SK-N-SH (cell line): ENCODE measurements around the gene CAMTA2. TPM values are rescaled to one million over a fixed set of nuclear protein-coding genes. Genes with fewer than 3 reads are reported as not detected.

ENCODE experiments used
- CTCF ChIA-PET: fragments of 300-600, 350-600 bp; formaldehyde crosslinking; extraction: SDS; loops from one replicate; lab custom pipeline; 2021; lab: Yijun Ruan, JAX
- POLR2A ChIA-PET: fragments of 350-600 bp; sonication (Branson Sonifier 250); formaldehyde crosslinking; extraction: SDS; loops from one replicate; lab custom pipeline; 2020; ENCODE audit warnings: antibody characterized with exemption, inconsistent platforms; lab: Yijun Ruan, JAX
- DNase-seq: peaks from one replicate; pipeline ENCODE4 v3.0.0; 2012
- H2AFZ ChIP-seq: fragments of 200-600 bp; sonication (generic); 2 replicates; pipeline ENCODE4 v1.8.1; 2016; ENCODE audit warnings: antibody characterized with exemption, mild to moderate bottlenecking, low read depth
- H3F3A ChIP-seq: fragments of 200-600 bp; sonication (generic); replicated peaks from 2 replicates; pipeline ENCODE3; 2016; ENCODE audit warnings: antibody characterized with exemption, mild to moderate bottlenecking; ENCODE audit not compliant: insufficient read depth
- H3K27ac ChIP-seq, 2 experiments: fragments of 200-500 bp in 1 of 2; fragments of 200-600 bp in 1 of 2; sonication (Bioruptor generic) in 1 of 2; sonication (generic), shearing (Covaris generic) in 1 of 2; 2 replicates each; pipeline versions ENCODE4 v1.5.1 to v1.6.1; 2014 to 2016; ENCODE audit warnings: low read depth in 2 of 2, inconsistent platforms in 1 of 2, low read length in 1 of 2, mild to moderate bottlenecking in 1 of 2, mixed read lengths in 1 of 2
- H3K27me3 ChIP-seq: fragments of 200-600 bp; sonication (generic), shearing (Covaris generic); 2 replicates; pipeline ENCODE4 v1.6.1; 2016; ENCODE audit warnings: mixed run types; ENCODE audit not compliant: insufficient read depth
- H3K36me3 ChIP-seq, 2 experiments: fragments of 200-500 bp in 1 of 2; fragments of 200-600 bp in 1 of 2; sonication (Bioruptor generic) in 1 of 2; sonication (generic) in 1 of 2; replicated peaks in 1 of 2; 2 replicates each; pipeline versions ENCODE3 to v1.5.1; 2014 to 2016; ENCODE audit warnings: low read length in 1 of 2, mild to moderate bottlenecking in 1 of 2; ENCODE audit not compliant: insufficient read depth in 2 of 2, control insufficient read depth in 1 of 2
- H3K4me1 ChIP-seq, 2 experiments: fragments of 200-500 bp in 1 of 2; fragments of 200-600 bp in 1 of 2; sonication (Bioruptor generic) in 1 of 2; sonication (generic), shearing (Covaris generic) in 1 of 2; 2 replicates each; pipeline versions ENCODE4 v1.5.1 to v1.6.1; 2014 to 2016; ENCODE audit warnings: low read depth in 1 of 2, low read length in 1 of 2, mixed run types in 1 of 2; ENCODE audit not compliant: insufficient read depth in 2 of 2, control insufficient read depth in 1 of 2
- H3K4me2 ChIP-seq: fragments of 200-600 bp; sonication (generic), shearing (Covaris generic); 2 replicates; pipeline ENCODE4 v1.6.1; 2017; ENCODE audit warnings: mixed run types
- H3K4me3 ChIP-seq, 2 experiments: fragments of 200-500 bp in 1 of 2; fragments of 200-600 bp in 1 of 2; sonication (Bioruptor generic) in 1 of 2; sonication (generic), shearing (Covaris generic) in 1 of 2; 2 replicates each; pipeline versions ENCODE4 v1.5.1 to v1.8.1; 2014 to 2016; ENCODE audit warnings: low read depth in 2 of 2, inconsistent platforms in 1 of 2, low read length in 1 of 2, mild to moderate bottlenecking in 1 of 2, mixed read lengths in 1 of 2, moderate library complexity in 1 of 2
- H3K79me2 ChIP-seq: fragments of 200-600 bp; sonication (generic); 2 replicates; pipeline ENCODE4 v1.8.1; 2017; ENCODE audit warnings: mild to moderate bottlenecking; ENCODE audit not compliant: insufficient read depth
- H3K9ac ChIP-seq: fragments of 200-600 bp; sonication (generic); 2 replicates; pipeline ENCODE4 v1.6.1; 2017; ENCODE audit warnings: mixed run types
- H3K9me2 ChIP-seq: fragments of 200-600 bp; sonication (generic); 2 replicates; pipeline ENCODE4 v1.6.1; 2017; ENCODE audit warnings: mixed run types
- H3K9me3 ChIP-seq: fragments of 200-600 bp; sonication (generic); 2 replicates; pipeline ENCODE4 v1.6.1; 2017; ENCODE audit warnings: mixed run types, mild to moderate bottlenecking, moderate library complexity
- H4K20me1 ChIP-seq: fragments of 200-600 bp; sonication (generic); 2 replicates; pipeline ENCODE4 v1.6.1; 2017; ENCODE audit warnings: mild to moderate bottlenecking, mixed run types; ENCODE audit not compliant: insufficient read depth
- CTCF ChIP-seq: fragments of 200-600 bp; sonication (generic); IDR thresholded peaks from 2 replicates; pipeline ENCODE4 v1.6.1; 2017; ENCODE audit warnings: antibody characterized with exemption, mild to moderate bottlenecking, moderate library complexity
- EZH2phosphoT487 ChIP-seq: fragments of 200-600 bp; sonication (generic); IDR thresholded peaks from 2 replicates; pipeline ENCODE4 v1.6.1; 2017; ENCODE audit warnings: low read depth, mixed run types, mild to moderate bottlenecking, antibody characterized with exemption, moderate library complexity, borderline replicate concordance
- FOSL2 ChIP-seq: IDR thresholded peaks from 2 replicates; pipeline ENCODE4 v1.4.0; 2012; ENCODE audit warnings: low read depth, mild to moderate bottlenecking, moderate library complexity, borderline replicate concordance
- FOXM1 ChIP-seq: IDR thresholded peaks from 2 replicates; pipeline ENCODE4 v1.4.0; 2012; ENCODE audit warnings: low read depth, mild to moderate bottlenecking
- IRF3 ChIP-seq: fragments of 150-350 bp; IDR thresholded peaks from 2 replicates; pipeline ENCODE4 v1.6.1; 2016; ENCODE audit warnings: mild to moderate bottlenecking, low read depth, low read length
- JUND ChIP-seq: IDR thresholded peaks from 2 replicates; pipeline ENCODE4 v1.4.0; 2012
- MAX ChIP-seq: IDR thresholded peaks from 2 replicates; pipeline ENCODE4 v1.4.0; 2012; ENCODE audit warnings: low read depth
- MXI1 ChIP-seq: IDR thresholded peaks from 2 replicates; pipeline ENCODE4 v1.6.1; 2012; ENCODE audit warnings: mild to moderate bottlenecking, low read depth, low read length, improper control_type of control experiment
- NRF1 ChIP-seq: IDR thresholded peaks from 2 replicates; pipeline ENCODE4 v1.6.1; 2012; ENCODE audit warnings: low read depth, mild to moderate bottlenecking, low read length
- POLR2AphosphoS5 ChIP-seq: IDR thresholded peaks from 2 replicates; pipeline ENCODE4 v1.6.1; 2012; ENCODE audit warnings: low read depth, low read length
- REST ChIP-seq: IDR thresholded peaks from 2 replicates; pipeline ENCODE4 v1.6.1; 2012; ENCODE audit warnings: mild to moderate bottlenecking, low read depth, low read length, moderate library complexity
- SIN3A ChIP-seq: IDR thresholded peaks from 2 replicates; pipeline ENCODE4 v1.6.1; 2012; ENCODE audit warnings: low read depth, mild to moderate bottlenecking, low read length, moderate library complexity, borderline replicate concordance
- TAF1 ChIP-seq: IDR thresholded peaks from 2 replicates; pipeline ENCODE4 v1.6.1; 2012; ENCODE audit warnings: low read depth, mild to moderate bottlenecking, low read length, moderate library complexity, borderline replicate concordance
- YY1 ChIP-seq: IDR thresholded peaks from 2 replicates; pipeline ENCODE4 v1.4.0; 2012; ENCODE audit warnings: low read depth, mild to moderate bottlenecking
- WGBS: methylation state at CpG from one replicate; pipeline ENCODE4 v1.1.6; 2017; ENCODE audit warnings: low lambda C conversion rate; 5-methylcytosine and 5-hydroxymethylcytosine counted together
- polyA plus RNA-seq, 3 experiments: library from polyadenylated mRNA; depleted of rRNA; stranded (reverse); fragments of >200 nt; gene quantifications; 2 replicates each; pipeline ENCODE4 v1.2.3, GENCODE V29; 2012

Gene CAMTA2
- polyA plus RNA-seq, 1 of the 3 experiments (the other 2 are of a cell fraction) = 27.0 TPM

- no peaks in the 10 kb centered on the region for H3K9me2 ChIP-seq
- peak within 1 kb of the TSS; percentile 84 for H3K9ac ChIP-seq
- H3K4me3 ChIP-seq = peak within 1 kb of the TSS; percentile 93 to 99
- peaks cover 10 to 24% of the 10 kb centered on the region in 2 experiments; a peak in 3 of 4 replicates for H3K4me1 ChIP-seq
- peak within 1 kb of the TSS; percentile 66 to 85; a peak in 3 of 4 replicates for H3K27ac ChIP-seq
- H3K4me2 ChIP-seq = peak within 1 kb of the TSS; percentile 99
- peak; percentile 99 for DNase-seq
- H4K20me1 ChIP-seq = peaks cover 20% of the 10 kb centered on the region
- no peak for TF ChIP-seq IRF3
- peak; percentile 70 for TF ChIP-seq TAF1
- peak; percentile 73; the same call in 1 of the 2 replicates for TF ChIP-seq POLR2AphosphoS5
- peak; percentile 79; the same call in 1 of the 2 replicates for TF ChIP-seq SIN3A
- TF ChIP-seq FOXM1 = no peak
- peak; percentile 67 for TF ChIP-seq MAX
- POLR2A ChIA-PET = interaction anchor here (0.6 to 2.2 kb wide), 6 partner anchors 8 to 293 kb away, joined by 3 to 13 read pairs (median 5); partner anchors contain the start of genes PELP1, PFN1 and SPAG7
- H2AFZ ChIP-seq = peak within 1 kb of the TSS; percentile 78; the same call in 1 of the 2 replicates
- peaks cover 4% of the 10 kb centered on the region for H3F3A ChIP-seq
- H3K9me3 ChIP-seq = no peaks in the 10 kb centered on the region
- no CpG with 5 or more reads among the region's 93 CpGs for WGBS
- H3K79me2 ChIP-seq = peaks cover 45% of the 10 kb centered on the region
- no peaks in the 10 kb centered on the region for H3K27me3 ChIP-seq
- peaks cover 10 to 17% of the 10 kb centered on the region in 2 experiments for H3K36me3 ChIP-seq
- CTCF ChIA-PET = interaction anchor here (0.7 to 8.1 kb wide), 7 partner anchors 9 to 65 kb away, joined by 3 to 54 read pairs (median 3); partner anchors contain the start of genes CAMTA2 and PFN1
These were observed 10.0 kb upstream of the CAMTA2 start, which contains the start of the genes INCA1 and KIF1C for GRCh38 chr17:4997302-4998026. Gene INCA1 (minus strand): TSS chr17:4997522. CDS start chr17:4994437, 3,085 bp downstream. Gene KIF1C (plus strand): TSS chr17:4997950. CDS start chr17:5000247, 2,297 bp downstream.

- H3K9me2 ChIP-seq = no peaks in the 10 kb centered on the region
- ChIA-PET POLR2A (no interaction called here), CTCF (interaction anchor here (1.1 kb wide), 1 partner anchor 38 kb away, joined by 3 read pairs; no protein-coding TSS in a partner anchor)
- no peaks in the 10 kb centered on the region for H3K36me3 ChIP-seq
- H3K4me1 ChIP-seq = peaks cover 5 to 13% of the 10 kb centered on the region in 2 experiments; a peak in 3 of 4 replicates
- H3K27me3 ChIP-seq = no peaks in the 10 kb centered on the region
- no peak overlapping the region for H2AFZ ChIP-seq
- no peaks in the 10 kb centered on the region for H3K9me3 ChIP-seq
- peaks cover 13% of the 10 kb centered on the region for H3K79me2 ChIP-seq
- H3K27ac ChIP-seq = no peak overlapping the region
- no peak overlapping the region for H3K4me3 ChIP-seq
- DNase-seq = no peak
- no peak overlapping the region for H3K9ac ChIP-seq
- peaks cover 13% of the 10 kb centered on the region for H3F3A ChIP-seq
- H3K4me2 ChIP-seq = no peak overlapping the region
- WGBS = 88% methylated on average over 6 of the region's 6 CpGs
- peaks cover under 1% of the 10 kb centered on the region; the same call in 1 of the 2 replicates for H4K20me1 ChIP-seq
- TF ChIP-seq REST = no peak
- no peak for TF ChIP-seq EZH2phosphoT487
- TF ChIP-seq MXI1 = no peak
- no peak for TF ChIP-seq JUND
- no peak for TF ChIP-seq YY1
- no peak for TF ChIP-seq FOSL2
- TF ChIP-seq IRF3 = no peak
- no peak for TF ChIP-seq MAX
- no peak for TF ChIP-seq CTCF
- no peak for TF ChIP-seq NRF1
These were observed 6.7 kb upstream of the CAMTA2 start for GRCh38 chr17:4994081-4994595.
